Effector memory CD4-positive, alpha-beta T cell (primary cell): ENCODE results near the gene KTI12.
A peak's percentile ranks its signal among the peaks of the same experiment; 100 is the strongest.
"Not testable (repeated sequence)": the region's sequence is repeated elsewhere in the genome, so short reads cannot be mapped to it uniquely, and the experiment has no call there.

ENCODE experiments used
- DNase-seq, 3 donors: peaks; one replicate each; pipeline ENCODE4 v3.0.0-alpha.2; 2020
- H3K27ac ChIP-seq: 2 replicates; pipeline ENCODE4 v1.7.0; 2013; ENCODE audit warnings: mild to moderate bottlenecking, low read length, moderate library complexity; ENCODE audit not compliant: insufficient read depth, poor library complexity, severe bottlenecking
- H3K27me3 ChIP-seq: replicated peaks from 2 replicates; pipeline ENCODE4 v1.7.0; 2013; ENCODE audit warnings: mild to moderate bottlenecking, low read length; ENCODE audit not compliant: insufficient read depth, control insufficient read depth, poor library complexity, severe bottlenecking
- H3K36me3 ChIP-seq: 2 replicates; pipeline ENCODE4 v1.7.0; 2013; ENCODE audit warnings: mild to moderate bottlenecking, low read length, moderate library complexity; ENCODE audit not compliant: control insufficient read depth, insufficient read depth
- H3K4me1 ChIP-seq: 2 replicates; pipeline ENCODE4 v1.7.0; 2013; ENCODE audit warnings: low read length, mild to moderate bottlenecking; ENCODE audit not compliant: control insufficient read depth, insufficient read depth, poor library complexity, severe bottlenecking
- H3K4me3 ChIP-seq: 2 replicates; pipeline ENCODE4 v1.7.0; 2013; ENCODE audit warnings: low read length, low read depth, mild to moderate bottlenecking; ENCODE audit not compliant: insufficient read depth, poor library complexity, severe bottlenecking
- H3K9me3 ChIP-seq: 2 replicates; pipeline ENCODE4 v1.7.0; 2013; ENCODE audit warnings: mild to moderate bottlenecking, low read length, moderate library complexity; ENCODE audit not compliant: control insufficient read depth

KTI12 gene

DNA sequence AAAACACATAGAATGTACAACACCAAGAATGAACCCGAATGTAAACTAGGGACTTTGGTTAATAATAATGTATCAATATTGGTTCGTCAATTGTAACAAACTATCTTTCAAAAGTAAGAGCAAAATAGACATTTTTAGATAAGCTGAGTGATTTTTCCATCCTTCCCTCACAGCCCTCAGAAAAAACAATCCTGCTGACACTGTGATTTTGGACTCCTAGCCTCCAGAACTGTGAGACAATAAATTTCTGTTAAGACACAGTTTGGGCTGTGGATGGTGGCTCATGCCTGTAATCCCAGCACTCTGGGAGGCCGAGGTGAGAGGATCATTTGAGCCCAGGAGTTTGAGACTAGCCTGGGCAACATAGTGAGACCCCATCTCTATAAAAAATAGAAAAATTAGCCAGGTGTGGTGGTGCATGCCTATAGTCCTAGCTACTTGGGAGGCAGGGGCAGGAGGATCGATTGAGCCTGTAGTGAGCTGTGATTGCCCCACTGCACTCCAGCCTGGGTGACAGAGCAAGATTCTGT lies 12.1 kb upstream of the KTI12 start:
- not testable (repeated sequence) for H3K36me3 ChIP-seq, H3K27ac ChIP-seq, DNase-seq, H3K4me3 ChIP-seq, H3K4me1 ChIP-seq, H3K27me3 ChIP-seq, H3K9me3 ChIP-seq

DNA sequence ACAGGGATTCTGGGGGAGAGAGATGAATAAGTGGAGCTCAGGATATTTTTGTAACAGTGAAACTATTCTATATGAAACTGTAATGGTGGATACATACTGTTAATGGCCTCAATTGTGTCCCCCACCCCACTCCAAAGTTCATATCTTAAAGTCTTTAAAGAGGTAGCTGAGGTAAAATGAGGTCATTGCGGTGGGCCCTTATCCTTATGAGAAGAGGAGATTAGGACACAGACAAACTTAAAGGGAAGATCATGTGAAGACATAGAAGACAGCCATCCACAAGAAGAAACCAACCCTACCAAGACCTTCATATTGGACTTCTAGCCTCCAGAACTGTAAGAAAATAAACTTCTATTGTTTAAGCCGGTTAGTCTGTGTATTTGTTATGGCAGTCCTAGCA lies 11.6 kb upstream of the KTI12 start:
- Histone ChIP-seq H3K36me3 (peaks cover 5% of the 10 kb centered on the region), H3K27me3 (no peaks in the 10 kb centered on the region), H3K4me1 (no peaks in the 10 kb centered on the region), H3K27ac (no peak overlapping the region), H3K9me3 (no peaks in the 10 kb centered on the region), H3K4me3 (no peak overlapping the region)
- no peak for DNase-seq

DNA sequence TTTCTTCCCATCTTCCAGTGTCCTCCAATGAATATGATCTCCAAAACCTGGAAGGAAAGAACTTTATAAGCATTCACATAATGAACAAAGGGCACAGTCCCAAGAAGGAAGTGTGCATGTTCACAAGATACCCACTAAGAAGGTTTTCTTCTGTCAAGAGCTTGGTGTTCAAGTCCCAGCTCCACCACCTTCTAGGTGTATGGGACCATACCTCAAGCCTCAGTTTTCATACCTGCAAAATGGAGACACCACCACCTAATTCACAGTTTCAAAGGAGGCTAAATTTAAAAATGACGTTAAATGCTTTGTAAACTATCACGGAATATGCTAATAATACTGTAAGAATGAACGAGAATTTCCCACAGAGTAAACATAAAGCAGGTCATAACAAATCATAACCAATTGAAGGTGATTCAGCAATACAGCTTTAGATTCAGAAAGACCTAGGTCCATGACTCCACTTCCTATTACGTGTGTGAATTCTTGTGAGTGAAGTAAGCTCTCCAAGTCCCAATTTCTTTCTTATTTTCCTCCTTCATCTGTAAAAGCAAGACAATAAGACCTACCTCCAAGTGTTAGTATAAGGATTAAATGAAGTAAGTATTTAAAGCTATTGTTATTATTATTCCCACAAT lies 8.1 kb upstream of the KTI12 start:
- H3K4me3 ChIP-seq: no peak overlapping the region
- H3K27ac ChIP-seq: no peak overlapping the region
- no peaks in the 10 kb centered on the region for H3K9me3 ChIP-seq
- H3K36me3 ChIP-seq: peaks cover 10% of the 10 kb centered on the region
- no peaks in the 10 kb centered on the region for H3K27me3 ChIP-seq
- H3K4me1 ChIP-seq: no peaks in the 10 kb centered on the region
- no peak for DNase-seq

DNA sequence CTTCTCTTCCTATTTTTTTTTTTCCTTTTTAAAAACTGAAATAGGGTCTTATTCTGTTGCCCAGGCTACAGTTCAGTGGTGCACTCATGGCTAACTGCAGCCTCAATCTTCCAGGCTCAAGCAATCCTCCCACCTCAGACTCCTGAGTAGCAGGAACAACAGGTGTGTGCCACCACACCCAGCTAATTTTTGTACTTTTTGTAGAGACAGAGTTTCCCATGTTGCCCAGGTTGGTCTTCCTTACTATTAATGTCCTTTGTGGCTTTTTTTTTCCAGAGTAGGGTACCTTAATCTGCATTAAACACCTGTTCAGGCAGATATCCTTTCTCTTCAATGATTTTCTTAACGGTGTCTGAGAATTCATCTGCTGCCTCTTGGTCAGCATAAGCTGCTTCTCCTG lies 4.3 kb upstream of the KTI12 start:
- DNase-seq: no peak
- Histone ChIP-seq H3K27me3 (no peaks in the 10 kb centered on the region), H3K4me1 (peaks cover 6% of the 10 kb centered on the region), H3K36me3 (peaks cover 10% of the 10 kb centered on the region), H3K27ac (no peak overlapping the region), H3K9me3 (no peaks in the 10 kb centered on the region), H3K4me3 (no peak overlapping the region)

DNA sequence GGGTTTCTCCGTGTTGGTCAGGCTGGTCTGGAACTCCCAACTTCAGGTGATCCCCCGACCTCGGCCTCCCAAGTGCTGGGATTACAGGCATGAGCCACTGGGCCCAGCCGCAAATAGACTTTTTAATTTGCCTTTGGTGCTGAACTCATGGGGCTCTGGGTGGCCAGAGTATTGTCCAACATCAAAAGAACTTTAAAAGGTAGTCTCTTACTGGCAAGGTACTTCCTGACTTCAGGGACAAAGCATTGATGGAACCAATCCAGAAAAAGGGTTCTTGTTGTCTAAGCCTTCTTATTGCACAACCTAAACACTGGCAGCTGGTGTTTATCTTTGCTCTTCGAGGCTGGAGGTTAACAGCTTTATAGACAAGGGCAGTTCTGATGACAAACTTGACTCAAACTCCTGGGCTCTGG lies 3.8 kb upstream of the KTI12 start:
- Histone ChIP-seq H3K4me1 (peaks cover 11% of the 10 kb centered on the region), H3K36me3 (peaks cover 10% of the 10 kb centered on the region), H3K9me3 (no peaks in the 10 kb centered on the region), H3K27ac (no peak overlapping the region), H3K4me3 (no peak overlapping the region), H3K27me3 (no peaks in the 10 kb centered on the region)
- no peak for DNase-seq

DNA sequence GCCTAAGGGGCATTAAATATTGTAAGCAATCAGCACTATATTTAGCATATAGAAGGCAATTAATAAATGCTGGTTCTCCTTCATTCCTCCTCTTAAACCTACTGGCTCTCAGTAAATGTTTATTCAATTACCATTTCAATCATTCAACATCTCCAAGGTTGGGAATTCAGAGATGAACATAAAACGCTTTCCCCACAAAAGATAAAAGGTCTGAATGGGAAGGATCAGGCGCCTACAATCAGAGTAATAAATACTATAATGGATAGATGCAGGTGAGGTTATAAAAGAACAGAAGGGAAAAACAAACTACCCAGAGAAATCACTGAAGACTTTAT lies 407 bp upstream of the KTI12 start:
- Histone ChIP-seq H3K4me1 (peaks cover 16% of the 10 kb centered on the region), H3K9me3 (no peaks in the 10 kb centered on the region), H3K27ac (peak overlapping the region; percentile 78), H3K4me3 (peak overlapping the region; percentile 86), H3K36me3 (peaks cover 5% of the 10 kb centered on the region), H3K27me3 (no peaks in the 10 kb centered on the region)
- no peak for DNase-seq

DNA sequence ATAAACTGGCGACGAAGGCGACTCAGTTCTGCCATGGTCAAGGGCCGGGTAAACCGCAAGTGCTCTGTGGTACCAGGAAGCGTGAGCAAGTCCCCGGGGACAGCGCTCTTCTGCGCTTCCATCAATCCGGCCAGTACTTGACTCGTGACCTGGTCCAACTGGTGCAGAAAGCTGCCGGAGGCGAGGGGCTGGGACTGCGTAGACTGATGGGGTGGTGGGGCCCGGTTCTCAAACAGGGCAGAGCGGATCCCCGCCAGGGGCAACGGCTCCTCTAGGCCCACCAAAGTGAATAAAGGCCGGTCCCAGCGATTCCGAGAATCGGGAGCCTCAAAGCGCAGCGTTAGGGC lies 852 bp downstream of the KTI12 start:
- Histone ChIP-seq H3K36me3 (peaks cover 4% of the 10 kb centered on the region), H3K27ac (peak overlapping the region; percentile 78), H3K9me3 (no peaks in the 10 kb centered on the region), H3K27me3 (no peaks in the 10 kb centered on the region), H3K4me1 (peaks cover 16% of the 10 kb centered on the region), H3K4me3 (peak overlapping the region; percentile 86)
- no peak for DNase-seq

DNA sequence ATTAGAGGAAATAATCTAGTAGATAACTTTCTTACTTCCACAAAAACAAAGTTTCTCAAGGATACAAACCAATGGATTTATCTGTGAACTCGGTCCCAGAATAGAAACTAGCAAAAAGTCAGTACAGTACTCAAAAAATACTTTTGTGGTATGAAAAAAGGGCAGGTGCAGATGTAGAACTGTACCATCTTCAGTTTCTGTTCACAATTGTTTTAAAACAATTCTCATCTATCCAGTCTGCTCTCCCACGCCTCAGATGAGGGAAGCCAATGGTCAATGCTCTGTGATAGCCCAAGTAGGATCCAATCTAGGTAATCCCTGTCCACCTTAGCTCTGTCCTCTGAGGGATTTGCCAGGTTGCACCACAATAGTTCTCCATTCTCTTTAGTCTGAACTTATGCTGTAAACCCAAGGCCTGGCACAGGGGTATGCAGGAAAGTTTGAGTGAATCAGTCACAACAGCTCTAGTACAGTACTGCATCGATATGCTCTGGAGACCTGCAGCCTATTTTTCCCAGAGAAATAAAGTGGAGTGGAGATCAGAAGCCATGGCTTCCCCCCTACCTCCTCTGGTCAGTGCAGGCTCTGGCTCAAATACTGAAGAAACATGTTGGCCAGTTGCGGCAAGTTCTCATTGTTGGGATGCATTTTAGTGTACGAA lies 1.4 kb downstream of the KTI12 start:
- peak overlapping the region; percentile 78 for H3K27ac ChIP-seq
- peak overlapping the region; percentile 86 for H3K4me3 ChIP-seq
- no peak for DNase-seq
- no peaks in the 10 kb centered on the region for H3K36me3 ChIP-seq
- H3K4me1 ChIP-seq: peaks cover 16% of the 10 kb centered on the region
- no peaks in the 10 kb centered on the region for H3K9me3 ChIP-seq
- H3K27me3 ChIP-seq: no peaks in the 10 kb centered on the region

DNA sequence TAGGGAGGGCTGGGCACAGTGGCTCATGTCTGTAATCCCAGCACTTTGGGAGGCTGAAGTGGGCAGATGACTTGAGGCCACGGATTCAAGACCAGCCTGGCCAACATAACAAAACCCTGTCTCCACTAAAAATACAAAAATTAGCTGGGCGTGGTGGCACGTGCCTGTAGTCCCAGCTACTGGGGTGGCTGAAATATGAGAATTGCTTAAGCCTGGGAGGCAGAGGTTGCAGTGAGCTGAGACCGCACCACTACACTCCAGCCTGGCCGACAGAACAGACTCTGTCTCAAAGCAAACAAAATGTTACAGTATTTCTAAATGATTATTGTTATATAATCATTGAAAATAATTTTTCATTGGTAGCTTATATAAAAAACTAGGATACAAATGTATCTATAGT lies 4.8 kb downstream of the KTI12 start:
- peaks cover 12% of the 10 kb centered on the region for H3K4me1 ChIP-seq
- H3K36me3 ChIP-seq: peaks cover 13% of the 10 kb centered on the region
- H3K9me3 ChIP-seq, H3K4me3 ChIP-seq, H3K27me3 ChIP-seq, DNase-seq, H3K27ac ChIP-seq: not testable (repeated sequence)

DNA sequence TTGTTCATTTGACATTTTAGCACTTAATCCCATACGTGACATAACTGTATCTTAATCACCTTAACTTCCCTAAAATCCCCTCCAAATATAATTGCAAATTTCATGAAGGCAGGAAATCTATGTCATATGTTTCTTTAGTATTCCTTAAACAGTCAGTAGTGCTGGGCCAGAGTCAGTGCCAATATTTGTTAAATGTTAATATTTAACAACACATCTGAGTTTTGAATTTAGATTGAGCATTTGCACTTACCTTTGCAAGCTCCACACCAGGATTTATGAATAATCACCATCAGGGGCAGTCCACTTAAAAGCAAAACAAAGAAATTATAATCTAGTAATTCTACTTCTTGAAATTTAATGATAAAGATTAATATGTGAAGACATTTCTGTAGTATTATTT lies 5.3 kb downstream of the KTI12 start:
- Histone ChIP-seq H3K36me3 (peaks cover 17% of the 10 kb centered on the region), H3K4me1 (peaks cover 10% of the 10 kb centered on the region), H3K9me3 (no peaks in the 10 kb centered on the region), H3K4me3 (no peak overlapping the region), H3K27me3 (no peaks in the 10 kb centered on the region), H3K27ac (no peak overlapping the region)
- no peak for DNase-seq
